Tibial nerve (tissue), 4 donors: Measurements from ENCODE around the gene TUT4. TPM values are rescaled to one million over a fixed set of nuclear protein-coding genes. Genes with fewer than 3 reads are reported as not detected.
"Not testable (repeated sequence)": the region's sequence is repeated elsewhere in the genome, so short reads cannot be mapped to it uniquely, and the experiment has no call there.

Experiments
- DNase-seq, 2 donors: peaks; one replicate each; pipeline ENCODE4 v3.0.0-alpha.2; 2019; ENCODE audit warnings: low spot score in 2 of 2
- H3K27ac ChIP-seq, 4 donors: fragments of 200-600 bp; sonication (generic) in 3 of 4; one replicate each; pipeline ENCODE4 v1.5.1; 2017 to 2019; ENCODE audit warnings: mild to moderate bottlenecking in 1 of 4
- H3K27me3 ChIP-seq, 2 donors: fragments of 200-600 bp; sonication (generic) in 1 of 2; one replicate each; pipeline versions ENCODE4 v1.5.1 to v1.6.0; 2017 to 2019
- H3K36me3 ChIP-seq, 3 donors: fragments of 200-600 bp; sonication (generic); one replicate each; pipeline ENCODE4 v1.5.1; 2018 to 2019
- H3K4me1 ChIP-seq, 4 donors: fragments of 200-600 bp; sonication (generic) in 3 of 4; one replicate each; pipeline ENCODE4 v1.5.1; 2017 to 2019
- H3K4me3 ChIP-seq, 4 donors: fragments of 200-600 bp; sonication (generic) in 3 of 4; one replicate each; pipeline ENCODE4 v1.5.1; 2017 to 2019; ENCODE audit warnings: mild to moderate bottlenecking in 1 of 4, moderate library complexity in 1 of 4
- H3K9me3 ChIP-seq, 4 donors: fragments of 200-600 bp; sonication (generic) in 3 of 4; one replicate each; pipeline ENCODE4 v1.5.1; 2017 to 2019
- CTCF ChIP-seq, 5 experiments: fragments of 200-600 bp in 3 of 5; fragments of 450-650 bp in 2 of 5; sonication (generic) in 3 of 5; IDR thresholded peaks; one replicate each; pipeline ENCODE4 v1.5.1; 2016 to 2019; ENCODE audit warnings: antibody characterized with exemption in 5 of 5, mild to moderate bottlenecking in 3 of 5, moderate library complexity in 2 of 5
- EP300 ChIP-seq, 2 donors: sonication (generic); formaldehyde crosslinking; IDR thresholded peaks; one replicate each; pipeline ENCODE4 v1.6.1; 2017; ENCODE audit warnings: antibody characterized with exemption in 2 of 2, mild to moderate bottlenecking in 1 of 2
- POLR2A ChIP-seq, 2 donors: fragments of 450-650 bp; IDR thresholded peaks; one replicate each; pipeline ENCODE4 v1.6.1; 2017; ENCODE audit warnings: antibody characterized with exemption in 2 of 2, mild to moderate bottlenecking in 2 of 2, moderate library complexity in 2 of 2
- WGBS, 2 donors: methylation state at CpG; one replicate each; pipeline ENCODE4 v1.1.5; 2018; 5-methylcytosine and 5-hydroxymethylcytosine counted together
- total RNA-seq, 4 donors: library from RNA; depleted of rRNA; stranded (reverse); fragments of >200 nt; gene quantifications; one replicate each; pipeline ENCODE4 v1.1.0, GENCODE V29; 2016

TUT4 gene
- total RNA-seq, 4 donors from 2014 or later = 78.1 to 127 (median 82.3) TPM

- WGBS, 2 donors = 50 to 76% methylated on average over 1 of the region's 1 CpG
- H3K9me3 ChIP-seq = no peaks in the 10 kb centered on the region
- no peak for TF ChIP-seq CTCF (IDR thresholded peaks at IDR 0.05)
- no peak for TF ChIP-seq EP300 (IDR thresholded peaks at IDR 0.05)
- no peak for TF ChIP-seq POLR2A (IDR thresholded peaks at IDR 0.05)
Observed at GRCh38 chr1:52585474-52585873, 32.6 kb upstream of the TUT4 start.

GRCh38 chr1:52582116-52582696 lies 29.3 kb upstream of the TUT4 start:
- WGBS, 2 donors = 88 to 92% methylated on average over 10 of the region's 10 CpGs
- TF ChIP-seq EP300 (IDR thresholded peaks at IDR 0.05) = no peak
- TF ChIP-seq CTCF (IDR thresholded peaks at IDR 0.05) = no peak
- no peak for TF ChIP-seq POLR2A (IDR thresholded peaks at IDR 0.05)
- H3K4me1 ChIP-seq = no peaks in the 10 kb centered on the region

More at GRCh38 chr1:52585474-52585873, 32.6 kb upstream of the TUT4 start:
- DNase-seq = no peak
- Histone ChIP-seq H3K4me3 (no peak overlapping the region), H3K27me3 (peaks cover 0 to 13% of the 10 kb centered on the region in 2 donors), H3K36me3 (no peaks in the 10 kb centered on the region), H3K27ac (no peak overlapping the region), H3K4me1 (no peaks in the 10 kb centered on the region)

GRCh38 chr1:52580283-52580682 lies 27.4 kb upstream of the TUT4 start:
- Histone ChIP-seq H3K36me3 (no peaks in the 10 kb centered on the region), H3K9me3 (no peaks in the 10 kb centered on the region), H3K27ac (no peak overlapping the region), H3K4me3 (no peak overlapping the region), H3K27me3 (peaks cover 0 to under 1% of the 10 kb centered on the region in 2 donors), H3K4me1 (no peaks in the 10 kb centered on the region)
- TF ChIP-seq CTCF (IDR thresholded peaks at IDR 0.05) (no peak), POLR2A (IDR thresholded peaks at IDR 0.05) (no peak), EP300 (IDR thresholded peaks at IDR 0.05) (no peak)
- WGBS, 2 donors = 91 to 93% methylated on average over 3 of the region's 3 CpGs
- no peak for DNase-seq

More at GRCh38 chr1:52582116-52582696, 29.3 kb upstream of the TUT4 start:
- Histone ChIP-seq H3K27me3 (peaks cover 0 to 13% of the 10 kb centered on the region in 2 donors), H3K36me3 (no peaks in the 10 kb centered on the region), H3K9me3 (no peaks in the 10 kb centered on the region), H3K4me3 (no peak overlapping the region), H3K27ac (no peak overlapping the region)
- DNase-seq = no peak

GRCh38 chr1:52579415-52579814 lies 26.5 kb upstream of the TUT4 start:
- H3K36me3 ChIP-seq = no peaks in the 10 kb centered on the region
- no peak overlapping the region for H3K27ac ChIP-seq
- DNase-seq = no peak
- no peak for TF ChIP-seq POLR2A (IDR thresholded peaks at IDR 0.05)
- TF ChIP-seq EP300 (IDR thresholded peaks at IDR 0.05) = no peak
- TF ChIP-seq CTCF (IDR thresholded peaks at IDR 0.05) = no peak
- WGBS, 2 donors = 54 to 57% methylated on average over 2 of the region's 2 CpGs
- H3K4me3 ChIP-seq = no peak overlapping the region
- H3K9me3 ChIP-seq = no peaks in the 10 kb centered on the region
- H3K27me3 ChIP-seq = no peaks in the 10 kb centered on the region
- H3K4me1 ChIP-seq = no peaks in the 10 kb centered on the region

GRCh38 chr1:52578066-52578465 lies 25.2 kb upstream of the TUT4 start:
- not testable (repeated sequence) for H3K27me3 ChIP-seq, H3K4me3 ChIP-seq, H3K36me3 ChIP-seq, H3K4me1 ChIP-seq, H3K27ac ChIP-seq, DNase-seq, H3K9me3 ChIP-seq
- WGBS, 2 donors = 94 to 100% methylated on average over 3 of the region's 3 CpGs

- Histone ChIP-seq H3K27ac (no peak overlapping the region), H3K9me3 (no peaks in the 10 kb centered on the region), H3K36me3 (no peaks in the 10 kb centered on the region), H3K4me3 (no peak overlapping the region), H3K4me1 (no peaks in the 10 kb centered on the region), H3K27me3 (no peaks in the 10 kb centered on the region)
- TF ChIP-seq CTCF (IDR thresholded peaks at IDR 0.05) (no peak), EP300 (IDR thresholded peaks at IDR 0.05) (no peak), POLR2A (IDR thresholded peaks at IDR 0.05) (no peak)
- WGBS, 2 donors = 95 to 100% methylated on average over 1 of the region's 1 CpG
- DNase-seq = no peak
Observed at GRCh38 chr1:52576074-52576473, 23.2 kb upstream of the TUT4 start.
